HepG2 (cell line): ENCODE measurements around the gene DGKD. TPM values are rescaled to one million over a fixed set of nuclear protein-coding genes. Genes with fewer than 3 reads are reported as not detected.

Experiments used
- CBX2 ChIP-seq, 2 experiments: fragments of 200-600 bp in 1 of 2; sonication (generic); formaldehyde crosslinking in 1 of 2; IDR thresholded peaks; 2 replicates each; pipeline versions ENCODE4 v1.7.0 to v1.8.1; 2018 to 2022; ENCODE audit warnings: low read depth in 2 of 2, low read length in 1 of 2, mild to moderate bottlenecking in 1 of 2, missing genetic modification reagents in 1 of 2
- EEA1 ChIP-seq: sonication (generic); formaldehyde crosslinking; IDR thresholded peaks from 2 replicates; pipeline ENCODE4 v1.5.1; 2020; ENCODE audit warnings: mild to moderate bottlenecking, missing genetic modification reagents, borderline replicate concordance
- HNRNPUL1 ChIP-seq: fragments of 200-400 bp; formaldehyde crosslinking; IDR thresholded peaks from 2 replicates; pipeline ENCODE4 v1.6.1; 2017; ENCODE audit warnings: low read depth, mild to moderate bottlenecking, low read length, moderate library complexity
- TAF1 ChIP-seq: sonication (generic); formaldehyde crosslinking; IDR thresholded peaks from 2 replicates; pipeline ENCODE4 v1.4.0; 2020; ENCODE audit warnings: missing genetic modification reagents
- TCF7L2 ChIP-seq: IDR thresholded peaks from 2 replicates; pipeline ENCODE4 v1.6.1; 2011; ENCODE audit warnings: mild to moderate bottlenecking, low read depth, low read length, moderate library complexity
- TGIF2 ChIP-seq: IDR thresholded peaks from 2 replicates; pipeline ENCODE4 v1.6.1; 2016; ENCODE audit warnings: control low read depth, missing compliant biosample characterization
- ZBTB1 ChIP-seq: sonication (generic); formaldehyde crosslinking; IDR thresholded peaks from 2 replicates; pipeline ENCODE4 v1.4.0; 2020; ENCODE audit warnings: missing genetic modification reagents, borderline replicate concordance
- ZEB1 ChIP-seq: IDR thresholded peaks from 2 replicates; pipeline ENCODE4 v1.6.1; 2012; ENCODE audit warnings: mild to moderate bottlenecking, low read depth, inconsistent platforms; ENCODE audit not compliant: insufficient replicate concordance
- ZFAT ChIP-seq: sonication (generic); formaldehyde crosslinking; conservative IDR thresholded peaks from 2 replicates; pipeline ENCODE4 v1.8.1; 2023; ENCODE audit warnings: missing genetic modification reagents, inconsistent platforms
- ZFP36L1 ChIP-seq: sonication (generic); formaldehyde crosslinking; IDR thresholded peaks from 2 replicates; pipeline ENCODE4 v1.8.0; 2022; ENCODE audit warnings: mild to moderate bottlenecking, missing genetic modification reagents, moderate library complexity
- ZMYM3 ChIP-seq: sonication (generic); formaldehyde crosslinking; IDR thresholded peaks from 2 replicates; pipeline ENCODE4 v1.5.1; 2020; ENCODE audit warnings: mild to moderate bottlenecking, missing genetic modification reagents
- ZNF260 ChIP-seq: sonication (generic); formaldehyde crosslinking; IDR thresholded peaks from 2 replicates; pipeline ENCODE4 v1.4.0; 2020; ENCODE audit warnings: missing genetic modification reagents, low read depth, mild to moderate bottlenecking, borderline replicate concordance
- ZNF264 ChIP-seq: sonication (generic); formaldehyde crosslinking; IDR thresholded peaks from 2 replicates; pipeline ENCODE4 v1.4.0; 2020; ENCODE audit warnings: missing genetic modification reagents
- ZNF280B ChIP-seq: sonication (generic); formaldehyde crosslinking; IDR thresholded peaks from 2 replicates; pipeline ENCODE4 v1.5.0; 2020; ENCODE audit warnings: missing genetic modification reagents, mild to moderate bottlenecking, borderline replicate concordance
- ZNF605 ChIP-seq: sonication (generic); formaldehyde crosslinking; IDR thresholded peaks from 2 replicates; pipeline ENCODE4 v1.8.0; 2022; ENCODE audit warnings: mild to moderate bottlenecking, missing genetic modification reagents
- ZNF678 ChIP-seq: sonication (generic); formaldehyde crosslinking; IDR thresholded peaks from 2 replicates; pipeline ENCODE4 v1.4.0; 2020; ENCODE audit warnings: mild to moderate bottlenecking, missing genetic modification reagents
- ZNF704 ChIP-seq: sonication (generic); formaldehyde crosslinking; IDR thresholded peaks from 2 replicates; pipeline ENCODE4 v1.8.1; 2023; ENCODE audit warnings: mild to moderate bottlenecking, inconsistent platforms, moderate library complexity, missing genetic modification reagents, borderline replicate concordance
- polyA plus RNA-seq, 8 experiments: library from polyadenylated mRNA; depleted of rRNA in 3 of 8; stranded (reverse) in 7 of 8; unstranded in 1 of 8; fragments of >200 nt; fragmentation: Illumina TruSeq in 4 of 8; extraction: Trizol in 4 of 8; gene quantifications; 2 replicates each; pipeline versions ENCODE4 v1.2.1 to v1.2.3, GENCODE V29; 2011 to 2016; ENCODE audit warnings: low read depth in 4 of 8, missing spikeins in 1 of 8, mixed read lengths in 1 of 8; ENCODE audit not compliant: insufficient read depth in 1 of 8
- total RNA-seq, 5 experiments: library from RNA; depleted of rRNA; stranded (reverse); fragments of >200 nt; fragmentation: Illumina TruSeq; extraction: Trizol; gene quantifications; 2 replicates each; pipeline ENCODE4 v1.2.3, GENCODE V29; 2016; ENCODE audit warnings: low read depth in 1 of 5
- TF ChIP-seq, protein P1 (sequence below): IDR thresholded peaks from 2 replicates; pipeline ENCODE4 v1.6.1; 2012; ENCODE audit warnings: inconsistent platforms
- TF ChIP-seq, protein P2 (sequence below): sonication (generic); formaldehyde crosslinking; conservative IDR thresholded peaks from 2 replicates; pipeline ENCODE4 v1.8.0; 2022; ENCODE audit warnings: mild to moderate bottlenecking, moderate library complexity, missing genetic modification reagents
- TF ChIP-seq, protein P3 (sequence below), 2 experiments: sonication (generic) in 1 of 2; formaldehyde crosslinking in 1 of 2; IDR thresholded peaks; 2 replicates each; pipeline versions ENCODE4 v1.4.0 to v1.6.1; 2018 to 2020; ENCODE audit warnings: missing genetic modification reagents in 2 of 2, borderline replicate concordance in 1 of 2, low read depth in 1 of 2, mild to moderate bottlenecking in 1 of 2, missing biosample characterization in 1 of 2
- TF ChIP-seq, protein P4 (sequence below): IDR thresholded peaks from 2 replicates; pipeline ENCODE4 v1.6.1; 2018; ENCODE audit warnings: missing genetic modification reagents

DGKD gene
- total and polyA plus RNA-seq, 2 of the 13 experiments (the other 11 are each of a cell fraction or from before 2014, with no cell fraction given), result 24.5 to 33.2 TPM

DNA sequence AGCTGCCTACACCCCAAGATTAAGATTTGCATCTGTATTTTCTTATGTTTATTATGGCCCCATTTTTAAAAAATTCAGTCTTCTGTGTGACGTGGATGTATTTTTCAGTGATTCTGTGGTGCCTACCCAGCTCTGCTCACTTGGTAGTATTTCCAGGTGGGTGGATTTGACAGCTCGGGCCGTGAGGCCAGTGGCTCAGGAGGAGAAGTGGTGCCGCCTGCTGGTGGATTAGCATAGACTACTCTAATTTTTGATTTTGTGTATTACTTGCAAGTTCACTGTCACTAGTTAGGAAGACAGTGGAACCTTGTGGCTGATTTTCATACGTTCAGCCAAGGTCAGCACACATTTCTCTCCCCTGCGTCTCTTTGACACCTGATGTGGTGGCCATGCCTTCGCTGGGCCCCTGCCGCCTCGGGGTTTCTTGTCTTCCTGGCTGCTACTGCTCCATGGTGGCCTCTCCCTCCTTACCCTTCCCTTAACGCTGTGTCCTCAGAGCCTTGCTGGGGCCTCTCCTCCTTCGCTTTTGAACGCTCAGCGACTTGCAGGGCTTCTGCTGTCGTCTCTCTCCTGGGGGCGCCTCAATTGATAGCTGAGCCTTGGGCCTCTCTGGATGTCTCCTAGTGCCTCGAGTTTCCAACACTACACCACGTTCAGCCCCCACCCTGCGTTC is 89.4 kb downstream of the DGKD start (continued):
- no peak for TF ChIP-seq CBX2 (IDR thresholded peaks at IDR 0.05; ENCODE audit: low read depth, low read length)
- TF ChIP-seq CBX2 (CRISPR knock-in tag; IDR thresholded peaks at IDR 0.05; ENCODE audit: low read depth), result no peak
- TF ChIP-seq, protein P1, sequence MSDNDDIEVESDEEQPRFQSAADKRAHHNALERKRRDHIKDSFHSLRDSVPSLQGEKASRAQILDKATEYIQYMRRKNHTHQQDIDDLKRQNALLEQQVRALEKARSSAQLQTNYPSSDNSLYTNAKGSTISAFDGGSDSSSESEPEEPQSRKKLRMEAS, result peak; percentile 51
- peak; percentile 99 for TF ChIP-seq TGIF2 (CRISPR knock-in tag)
- TF ChIP-seq ZFP36L1 (CRISPR knock-in tag), result no peak
- TF ChIP-seq ZNF605 (CRISPR knock-in tag), result no peak
- no peak for TF ChIP-seq ZEB1
- TF ChIP-seq ZMYM3, result no peak
- no peak for TF ChIP-seq ZNF260
- no peak for TF ChIP-seq TCF7L2
- no peak for TF ChIP-seq ZNF704 (CRISPR knock-in tag)
- no peak for TF ChIP-seq ZNF264 (CRISPR knock-in tag)
- TF ChIP-seq ZNF280B (CRISPR knock-in tag), result no peak
- no peak for TF ChIP-seq ZBTB1
- TF ChIP-seq HNRNPUL1, result no peak
- no peak for TF ChIP-seq TAF1
- no peak for TF ChIP-seq ZNF678 (CRISPR knock-in tag)
- TF ChIP-seq, protein P2, sequence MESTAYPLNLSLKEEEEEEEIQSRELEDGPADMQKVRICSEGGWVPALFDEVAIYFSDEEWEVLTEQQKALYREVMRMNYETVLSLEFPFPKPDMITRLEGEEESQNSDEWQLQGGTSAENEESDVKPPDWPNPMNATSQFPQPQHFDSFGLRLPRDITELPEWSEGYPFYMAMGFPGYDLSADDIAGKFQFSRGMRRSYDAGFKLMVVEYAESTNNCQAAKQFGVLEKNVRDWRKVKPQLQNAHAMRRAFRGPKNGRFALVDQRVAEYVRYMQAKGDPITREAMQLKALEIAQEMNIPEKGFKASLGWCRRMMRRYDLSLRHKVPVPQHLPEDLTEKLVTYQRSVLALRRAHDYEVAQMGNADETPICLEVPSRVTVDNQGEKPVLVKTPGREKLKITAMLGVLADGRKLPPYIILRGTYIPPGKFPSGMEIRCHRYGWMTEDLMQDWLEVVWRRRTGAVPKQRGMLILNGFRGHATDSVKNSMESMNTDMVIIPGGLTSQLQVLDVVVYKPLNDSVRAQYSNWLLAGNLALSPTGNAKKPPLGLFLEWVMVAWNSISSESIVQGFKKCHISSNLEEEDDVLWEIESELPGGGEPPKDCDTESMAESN, result 0 out of 2 replicates have a peak, but pooled peaks have one; percentile 30
- TF ChIP-seq ZFAT (CRISPR knock-in tag), result no peak
- TF ChIP-seq, protein P3, sequence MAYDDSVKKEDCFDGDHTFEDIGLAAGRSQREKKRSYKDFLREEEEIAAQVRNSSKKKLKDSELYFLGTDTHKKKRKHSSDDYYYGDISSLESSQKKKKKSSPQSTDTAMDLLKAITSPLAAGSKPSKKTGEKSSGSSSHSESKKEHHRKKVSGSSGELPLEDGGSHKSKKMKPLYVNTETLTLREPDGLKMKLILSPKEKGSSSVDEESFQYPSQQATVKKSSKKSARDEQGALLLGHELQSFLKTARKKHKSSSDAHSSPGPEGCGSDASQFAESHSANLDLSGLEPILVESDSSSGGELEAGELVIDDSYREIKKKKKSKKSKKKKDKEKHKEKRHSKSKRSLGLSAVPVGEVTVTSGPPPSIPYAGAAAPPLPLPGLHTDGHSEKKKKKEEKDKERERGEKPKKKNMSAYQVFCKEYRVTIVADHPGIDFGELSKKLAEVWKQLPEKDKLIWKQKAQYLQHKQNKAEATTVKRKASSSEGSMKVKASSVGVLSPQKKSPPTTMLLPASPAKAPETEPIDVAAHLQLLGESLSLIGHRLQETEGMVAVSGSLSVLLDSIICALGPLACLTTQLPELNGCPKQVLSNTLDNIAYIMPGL (CRISPR knock-in tag; IDR thresholded peaks at IDR 0.05; ENCODE audit: borderline replicate concordance in 1 of 2, low read depth in 1 of 2), result 0 out of 4 replicates have a peak, but pooled peaks of 1 of the 2 experiments have one; percentile 25
- TF ChIP-seq, protein P4, sequence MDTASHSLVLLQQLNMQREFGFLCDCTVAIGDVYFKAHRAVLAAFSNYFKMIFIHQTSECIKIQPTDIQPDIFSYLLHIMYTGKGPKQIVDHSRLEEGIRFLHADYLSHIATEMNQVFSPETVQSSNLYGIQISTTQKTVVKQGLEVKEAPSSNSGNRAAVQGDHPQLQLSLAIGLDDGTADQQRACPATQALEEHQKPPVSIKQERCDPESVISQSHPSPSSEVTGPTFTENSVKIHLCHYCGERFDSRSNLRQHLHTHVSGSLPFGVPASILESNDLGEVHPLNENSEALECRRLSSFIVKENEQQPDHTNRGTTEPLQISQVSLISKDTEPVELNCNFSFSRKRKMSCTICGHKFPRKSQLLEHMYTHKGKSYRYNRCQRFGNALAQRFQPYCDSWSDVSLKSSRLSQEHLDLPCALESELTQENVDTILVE (CRISPR knock-in tag), result no peak
- no peak for TF ChIP-seq EEA1 (CRISPR knock-in tag)
